Hepatic stellate cell (primary cell): ENCODE results near the gene MYH7.

Experiments used
- DNase-seq: peaks from one replicate; pipeline ENCODE4 v3.0.0; 2011; ENCODE audit warnings: low spot score

Gene MYH7

DNA sequence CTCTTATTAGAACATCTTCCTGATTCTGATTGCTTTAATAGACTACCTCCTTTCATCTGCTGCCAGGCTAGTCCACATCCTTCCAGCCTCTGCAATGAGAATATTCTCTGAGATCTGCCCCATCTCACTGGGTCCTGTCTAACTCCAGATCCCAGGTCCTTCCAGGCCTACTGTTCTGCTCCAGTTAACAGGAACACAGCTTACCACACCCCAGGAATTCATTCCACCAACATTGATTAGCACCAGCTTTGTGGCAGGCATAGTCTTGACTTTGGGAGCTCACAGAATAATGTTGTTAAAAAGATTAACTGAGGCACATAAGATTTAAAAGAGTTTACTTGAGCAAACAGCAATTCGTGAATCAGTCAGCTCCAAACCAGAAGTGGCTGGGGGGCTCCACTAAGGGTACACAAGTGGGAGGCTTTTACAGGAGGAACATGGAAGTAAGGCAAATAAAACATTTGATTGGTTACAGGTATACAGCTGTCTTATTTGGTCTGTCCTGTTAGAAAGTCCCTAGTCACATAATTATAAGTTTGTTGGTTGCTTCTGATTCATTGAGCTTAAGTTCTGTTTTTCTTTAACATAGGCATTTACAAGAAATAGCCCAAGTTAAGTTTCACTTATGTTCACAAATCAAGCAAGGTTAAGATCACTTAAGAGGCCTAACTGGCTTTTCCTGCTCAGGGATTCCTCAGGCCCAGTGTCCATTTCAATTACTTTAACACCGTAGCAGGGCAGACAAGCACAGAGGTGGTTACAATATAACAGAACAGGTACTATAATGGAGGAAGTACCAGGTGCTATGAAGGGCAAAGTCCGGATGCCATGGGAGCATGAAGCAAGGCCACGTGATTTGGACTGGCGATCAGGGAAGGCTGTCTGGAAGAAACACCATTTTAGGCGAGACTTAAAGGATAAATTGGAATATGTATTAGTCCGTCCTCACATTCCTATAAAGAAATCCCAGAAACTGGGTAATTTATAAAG is 12.2 kb upstream of the MYH7 start:
- no peak for DNase-seq

DNA sequence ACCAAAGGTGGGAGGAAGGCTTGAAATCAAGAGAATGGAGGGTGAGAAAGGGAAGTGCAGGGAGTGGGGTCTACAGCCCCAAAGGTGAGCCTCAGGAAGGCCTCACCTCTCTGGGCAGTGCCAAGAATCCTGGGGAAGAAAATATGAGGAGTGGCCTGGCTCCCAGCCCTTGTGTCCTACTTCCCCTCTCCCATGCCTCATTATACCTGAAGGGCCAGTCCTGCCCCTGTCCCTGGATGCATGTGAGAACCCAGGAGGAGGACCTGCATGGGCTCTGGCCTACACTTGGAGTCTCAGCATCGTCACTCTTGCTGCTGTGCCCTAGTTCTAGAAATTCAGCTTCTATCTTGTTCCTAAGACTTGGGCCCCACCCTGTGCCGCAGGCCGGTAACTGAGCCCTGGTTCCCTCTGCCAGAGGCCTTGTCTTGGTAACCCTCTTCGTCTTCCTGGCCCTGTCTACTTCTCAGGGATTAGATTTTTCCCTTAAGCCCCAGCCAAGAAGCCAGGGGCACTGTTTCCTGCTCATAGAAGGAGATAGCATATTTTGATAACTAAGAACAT is 10.9 kb upstream of the MYH7 start:
- DNase-seq: no peak

DNA sequence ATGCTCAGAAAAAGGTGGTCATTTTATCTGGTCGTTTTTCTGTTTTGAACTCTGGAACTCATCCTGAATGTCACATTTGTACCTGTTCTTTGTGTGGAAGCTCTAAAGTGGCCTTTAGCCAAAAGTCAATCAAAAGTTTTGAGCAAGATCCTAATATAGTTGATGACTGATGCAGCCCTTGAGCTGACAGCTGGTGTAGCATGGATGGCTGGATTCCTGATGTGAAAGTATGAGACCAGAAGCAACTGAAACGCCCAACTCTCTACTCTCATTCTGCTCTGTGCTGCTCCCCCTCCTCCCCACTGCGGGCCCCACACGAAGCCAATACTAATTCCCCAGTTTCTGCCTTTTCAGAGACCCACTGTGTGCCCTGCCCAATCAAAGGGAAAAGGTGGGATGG is 10.3 kb upstream of the MYH7 start:
- DNase-seq: no peak

GRCh38 chr14:23444314-23444713 is 8.9 kb upstream of the MYH7 start:
- no peak for DNase-seq

- no peak for DNase-seq
These were observed 8.4 kb upstream of the MYH7 start for GRCh38 chr14:23443881-23444280.

- DNase-seq: no peak
These were observed 8.0 kb upstream of the MYH7 start for GRCh38 chr14:23443411-23443812.

- DNase-seq: no peak
These were observed 7.4 kb upstream of the MYH7 start for GRCh38 chr14:23442721-23443356.

GRCh38 chr14:23441076-23441475 is 5.6 kb upstream of the MYH7 start:
- no peak for DNase-seq

GRCh38 chr14:23439107-23439835 is 3.8 kb upstream of the MYH7 start:
- DNase-seq: no peak

DNA sequence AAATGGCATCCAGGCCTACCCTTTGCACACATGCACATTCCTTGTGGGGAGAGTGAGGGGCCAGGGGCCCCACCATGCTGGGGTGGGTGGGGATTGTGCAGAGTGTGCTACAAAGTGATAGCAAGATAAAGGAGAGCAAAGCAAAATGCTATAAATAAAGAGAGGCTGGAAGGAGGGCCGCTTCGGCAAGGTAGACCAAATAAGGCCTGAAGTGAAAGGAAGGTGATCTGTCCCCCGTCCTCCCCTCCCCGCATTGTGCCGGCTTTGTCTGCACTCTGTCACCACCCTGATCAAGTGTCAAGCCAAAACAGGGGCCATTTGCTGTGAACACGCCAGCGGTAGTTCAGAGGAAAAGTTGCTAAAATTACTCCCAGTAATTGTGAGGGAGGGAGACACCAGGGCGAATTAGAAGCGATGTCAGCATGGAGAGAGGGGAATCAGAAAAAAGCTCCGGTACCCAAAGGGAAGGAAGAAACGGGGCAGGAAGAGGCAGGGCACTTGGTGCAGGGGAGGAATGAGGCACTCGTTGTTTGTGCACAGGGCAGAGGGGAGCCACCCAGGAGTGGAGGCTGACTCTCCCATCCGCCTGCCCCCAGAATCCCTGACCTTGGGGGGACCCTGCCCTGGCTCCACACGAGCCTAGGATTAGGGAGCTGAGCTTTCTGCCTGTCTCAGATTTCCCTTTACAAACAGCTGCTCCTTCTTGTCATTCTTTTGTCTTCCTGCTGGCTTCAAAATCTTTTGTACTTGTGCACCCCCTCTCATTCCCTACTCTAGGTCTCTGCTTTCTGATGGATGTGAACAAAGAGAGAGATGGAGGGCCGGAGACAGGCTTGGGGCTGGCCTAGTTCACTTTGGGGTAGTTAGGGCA is 2.9 kb upstream of the MYH7 start:
- DNase-seq: no peak

DNA sequence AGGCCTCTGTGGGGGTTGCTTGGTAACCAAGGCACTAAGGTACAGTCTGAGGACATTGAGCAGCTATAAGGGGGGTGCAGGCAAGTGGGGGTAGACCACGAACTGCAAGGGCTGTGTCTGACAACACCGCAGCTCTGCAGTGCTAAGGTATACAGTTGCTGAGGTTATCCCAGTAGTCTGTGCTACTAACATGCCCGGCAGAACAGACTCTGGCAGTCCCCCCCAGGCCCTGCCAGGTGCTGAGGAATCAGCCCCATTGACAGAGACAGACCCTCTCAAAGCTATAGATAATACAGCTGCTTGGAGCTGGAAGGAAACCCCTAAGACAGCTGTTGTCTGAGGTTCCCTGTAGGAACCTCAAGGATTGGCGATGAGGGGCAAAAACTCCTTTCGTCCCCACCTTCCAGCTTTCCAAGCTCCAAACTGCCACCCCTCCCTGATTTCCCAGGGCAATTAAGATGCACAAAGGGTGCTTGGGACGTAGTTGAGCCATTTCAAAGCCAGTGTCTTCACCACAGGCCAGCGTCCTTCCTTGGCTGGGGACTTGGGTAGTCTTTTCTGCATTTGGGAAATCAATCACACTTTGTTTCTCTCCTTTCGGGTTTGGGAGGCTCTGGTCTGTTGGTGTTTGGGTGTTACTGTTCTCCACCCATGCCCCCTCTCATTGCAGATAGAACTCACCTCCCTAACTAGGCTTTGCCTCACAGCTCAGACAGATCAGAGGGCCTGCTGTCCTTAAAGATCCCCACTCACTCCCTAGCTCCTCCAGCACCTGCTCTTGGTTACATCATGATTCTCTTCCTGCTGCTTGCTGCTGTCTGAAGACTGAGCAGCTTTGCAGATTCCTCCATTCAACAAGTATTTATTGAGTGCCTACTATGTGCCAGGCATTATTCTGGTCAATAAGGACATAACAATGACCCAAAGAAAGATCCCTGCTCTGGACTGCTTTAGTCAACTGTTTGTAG is 2.0 kb upstream of the MYH7 start:
- DNase-seq: no peak

- DNase-seq: no peak
These were observed 1.1 kb upstream of the MYH7 start for GRCh38 chr14:23436327-23437132.

GRCh38 chr14:23434488-23435222 is 805 bp downstream of the MYH7 start:
- DNase-seq: no peak

GRCh38 chr14:23433457-23433856 is 2.0 kb downstream of the MYH7 start:
- DNase-seq: no peak

- DNase-seq: no peak
These were observed 2.5 kb downstream of the MYH7 start for GRCh38 chr14:23432946-23433345.

DNA sequence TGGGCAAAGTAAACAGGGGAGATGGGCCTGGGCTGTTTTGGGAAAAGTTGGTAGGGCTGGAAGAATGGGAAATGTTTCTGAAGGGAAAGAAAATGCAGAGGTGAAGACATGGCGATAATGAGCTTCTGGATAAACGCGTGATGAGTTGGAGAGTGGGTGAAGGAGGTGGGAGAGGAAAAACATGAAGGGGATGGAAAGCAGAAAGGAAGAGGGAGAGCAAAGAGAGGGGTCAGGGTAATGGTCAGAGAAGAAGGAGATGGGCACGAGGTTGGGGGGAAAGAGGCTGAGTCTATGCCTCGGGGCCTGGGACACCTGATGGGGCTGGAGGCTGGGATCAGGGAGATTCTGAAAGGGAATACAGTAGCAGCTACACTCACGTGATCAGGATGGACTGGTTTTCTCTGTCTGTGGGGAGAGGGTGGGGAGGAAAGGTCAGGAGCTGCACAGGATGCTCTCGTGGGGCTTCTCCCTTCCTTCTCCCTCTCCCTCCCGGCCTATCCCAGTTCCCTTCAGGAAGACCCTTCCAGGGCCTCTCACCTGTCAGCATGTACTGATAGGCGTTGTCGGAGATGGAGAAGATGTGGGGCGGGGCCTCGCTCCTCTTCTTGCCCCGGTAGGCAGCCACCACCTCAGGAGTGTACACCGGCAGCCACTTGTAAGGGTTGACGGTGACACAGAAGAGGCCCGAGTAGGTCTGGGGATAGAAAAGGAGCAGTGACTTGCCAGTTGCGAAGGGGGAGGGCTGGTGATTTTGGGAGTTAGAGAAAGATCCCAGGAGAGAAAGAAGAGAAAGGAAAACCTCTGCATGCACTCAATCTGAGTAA is 3.1 kb downstream of the MYH7 start:
- DNase-seq: no peak

DNA sequence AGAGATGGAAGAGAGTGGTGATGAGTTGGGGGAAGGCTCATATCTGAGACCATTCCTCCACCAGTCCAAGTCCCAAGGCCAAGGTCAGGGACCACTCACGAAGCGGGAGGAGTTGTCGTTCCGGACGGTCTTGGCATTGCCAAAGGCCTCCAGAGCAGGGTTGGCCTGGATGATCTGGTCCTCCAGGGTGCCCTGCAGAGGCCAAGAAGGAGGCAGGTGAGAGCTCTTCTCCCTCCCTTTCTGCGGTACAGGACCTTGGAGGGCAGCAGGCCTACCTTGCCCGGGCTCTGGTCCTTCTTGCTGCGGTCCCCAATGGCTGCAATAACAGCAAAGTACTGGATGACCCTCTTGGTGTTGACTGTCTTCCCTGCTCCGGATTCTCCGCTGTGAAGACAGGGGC is 4.0 kb downstream of the MYH7 start:
- DNase-seq: no peak

DNA sequence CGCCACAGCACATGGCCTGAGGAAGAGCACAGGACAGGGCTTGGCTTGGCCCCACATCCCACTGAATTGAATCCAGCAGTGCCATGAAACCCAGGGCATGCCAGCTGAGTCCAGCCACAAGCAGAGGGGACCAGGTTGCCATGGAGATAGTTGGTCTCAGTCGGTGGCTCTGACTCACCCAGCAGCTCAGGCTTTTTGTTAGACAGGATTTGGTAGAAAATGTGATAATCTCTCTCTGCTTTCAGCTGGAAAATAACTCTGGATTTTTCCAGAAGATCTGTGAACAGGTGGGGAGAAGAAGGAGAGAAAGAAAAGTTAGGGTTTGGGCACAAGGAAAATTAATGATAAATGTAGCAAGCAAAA is 4.8 kb downstream of the MYH7 start:
- peak; percentile 53 for DNase-seq
